Measurements from ENCODE around the gene NT5DC3.

NT5DC3 gene

DNA sequence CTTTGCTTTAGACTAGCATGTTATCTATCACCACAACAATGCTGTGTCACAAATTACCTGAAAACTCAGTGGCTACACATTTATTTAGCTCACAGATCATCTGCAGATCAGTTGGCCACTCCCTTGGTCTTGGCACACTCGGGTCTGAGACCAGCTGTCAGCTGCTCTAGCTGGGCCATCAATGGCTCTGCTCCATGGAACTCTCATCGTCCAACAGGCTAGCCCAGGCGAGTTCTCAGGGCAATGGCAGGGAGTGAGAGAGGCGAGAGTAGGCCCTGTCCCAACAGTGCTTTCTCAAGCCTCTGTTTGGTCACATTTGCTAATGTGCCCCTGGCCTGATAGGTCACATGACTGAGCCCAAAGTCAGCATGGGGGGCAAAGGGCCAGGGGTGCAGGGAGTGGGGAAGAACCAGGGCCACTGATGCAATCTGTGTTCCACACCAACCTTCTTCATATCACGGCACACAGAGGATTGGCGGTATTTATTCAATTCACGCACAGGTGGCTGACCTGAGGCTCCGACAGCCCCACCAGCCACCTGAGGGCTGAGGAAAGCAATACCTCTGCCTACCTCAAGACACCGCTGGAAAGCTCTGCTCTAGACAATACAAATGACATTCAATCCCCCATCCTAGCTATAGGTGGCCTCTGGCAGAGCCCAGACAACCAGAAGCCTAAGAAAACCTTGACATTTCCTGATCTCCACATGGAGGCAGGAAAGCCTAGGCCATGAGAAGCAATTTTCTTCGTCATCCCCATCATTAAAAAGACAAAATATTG, 82.5 kb downstream of the NT5DC3 start:
- no peak for DNase-seq (ENCODE audit: low read depth, low spot score)

DNA sequence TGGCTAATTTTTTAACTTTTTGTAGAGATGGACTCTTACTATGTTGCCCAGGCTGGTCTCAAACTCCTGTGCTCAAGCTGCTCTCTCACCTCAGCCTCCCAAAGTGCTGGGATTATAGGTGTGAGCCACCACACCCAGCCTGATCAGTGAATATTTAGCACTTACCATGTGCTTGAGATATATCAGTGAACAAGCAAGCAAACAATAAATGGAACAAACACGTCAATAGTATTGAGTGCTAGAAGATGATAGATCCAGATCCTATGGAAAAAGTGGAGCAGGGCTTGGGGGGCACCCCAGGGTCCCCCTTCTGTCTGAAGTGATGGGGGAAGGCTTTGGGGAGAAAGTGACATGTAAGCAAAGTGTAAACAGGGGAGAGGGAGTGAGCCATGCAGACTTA, 83.8 kb downstream of the NT5DC3 start:
- TF ChIP-seq, protein P1, sequence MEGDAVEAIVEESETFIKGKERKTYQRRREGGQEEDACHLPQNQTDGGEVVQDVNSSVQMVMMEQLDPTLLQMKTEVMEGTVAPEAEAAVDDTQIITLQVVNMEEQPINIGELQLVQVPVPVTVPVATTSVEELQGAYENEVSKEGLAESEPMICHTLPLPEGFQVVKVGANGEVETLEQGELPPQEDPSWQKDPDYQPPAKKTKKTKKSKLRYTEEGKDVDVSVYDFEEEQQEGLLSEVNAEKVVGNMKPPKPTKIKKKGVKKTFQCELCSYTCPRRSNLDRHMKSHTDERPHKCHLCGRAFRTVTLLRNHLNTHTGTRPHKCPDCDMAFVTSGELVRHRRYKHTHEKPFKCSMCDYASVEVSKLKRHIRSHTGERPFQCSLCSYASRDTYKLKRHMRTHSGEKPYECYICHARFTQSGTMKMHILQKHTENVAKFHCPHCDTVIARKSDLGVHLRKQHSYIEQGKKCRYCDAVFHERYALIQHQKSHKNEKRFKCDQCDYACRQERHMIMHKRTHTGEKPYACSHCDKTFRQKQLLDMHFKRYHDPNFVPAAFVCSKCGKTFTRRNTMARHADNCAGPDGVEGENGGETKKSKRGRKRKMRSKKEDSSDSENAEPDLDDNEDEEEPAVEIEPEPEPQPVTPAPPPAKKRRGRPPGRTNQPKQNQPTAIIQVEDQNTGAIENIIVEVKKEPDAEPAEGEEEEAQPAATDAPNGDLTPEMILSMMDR (IDR thresholded peaks at IDR 0.05; ENCODE audit: insufficient read depth, low read length, missing control alignments), result no peak
- ChIA-PET CTCF (no interaction called here), POLR2A (no interaction called here)
- DNase-seq (ENCODE audit: low read depth, low spot score), result no peak
- no peak overlapping the region for H3K4me3 ChIP-seq (ENCODE audit: low read depth, low read length)

More for the DNA sequence above, 82.5 kb downstream of the NT5DC3 start:
- CTCF ChIA-PET, result interaction anchor here (1.5 to 2.3 kb wide), 2 partner anchors 11 to 112 kb away, joined by 4 to 11 read pairs; no protein-coding TSS in a partner anchor
- POLR2A ChIA-PET, result no interaction called here
- TF ChIP-seq, protein P1 (IDR thresholded peaks at IDR 0.05; ENCODE audit: insufficient read depth, low read length, missing control alignments), result no peak
- H3K4me3 ChIP-seq (ENCODE audit: low read depth, low read length), result no peak overlapping the region

DNA sequence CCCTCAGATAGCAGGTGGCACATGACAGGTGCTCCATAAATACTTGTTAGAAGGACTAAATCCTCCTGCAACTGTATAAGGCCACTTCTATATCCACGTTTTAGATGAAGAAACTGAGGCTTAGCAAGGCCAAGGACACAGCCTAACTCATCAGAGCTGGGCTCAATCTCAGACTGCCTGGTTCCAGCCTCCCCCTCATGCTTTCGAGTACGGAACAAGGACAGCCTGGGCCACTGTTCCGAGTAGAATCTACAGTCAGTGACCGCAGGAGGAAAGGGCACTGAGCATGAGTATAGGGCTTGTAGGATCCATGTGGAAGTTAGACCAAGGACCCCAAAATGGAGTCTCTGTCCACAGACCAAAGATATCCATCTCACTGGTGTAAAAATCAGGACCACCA, 84.6 kb downstream of the NT5DC3 start:
- DNase-seq (ENCODE audit: low read depth, low spot score), result no peak
- POLR2A ChIA-PET, result no interaction called here
- CTCF ChIA-PET, result no interaction called here
- H3K4me3 ChIP-seq (ENCODE audit: low read depth, low read length), result no peak overlapping the region
- TF ChIP-seq, protein P1 (IDR thresholded peaks at IDR 0.05; ENCODE audit: insufficient read depth, low read length, missing control alignments), result no peak

GRCh38 chr12:103755425-103755824, 85.6 kb downstream of the NT5DC3 start:
- POLR2A ChIA-PET, result no interaction called here
- DNase-seq (ENCODE audit: low read depth, low spot score), result no peak
- H3K4me3 ChIP-seq (ENCODE audit: low read depth, low read length), result no peak overlapping the region
- CTCF ChIA-PET, result interaction anchor here (0.7 kb wide), 1 partner anchor 115 kb away, joined by 3 read pairs; no protein-coding TSS in a partner anchor
- TF ChIP-seq, protein P1 (IDR thresholded peaks at IDR 0.05; ENCODE audit: insufficient read depth, low read length, missing control alignments), result no peak

GRCh38 chr12:103751600-103751999, 89.4 kb downstream of the NT5DC3 start:
- no peak overlapping the region for H3K4me3 ChIP-seq (ENCODE audit: low read depth, low read length)
- TF ChIP-seq, protein P1 (IDR thresholded peaks at IDR 0.05; ENCODE audit: insufficient read depth, low read length, missing control alignments), result no peak
- DNase-seq (ENCODE audit: low read depth, low spot score), result peak; percentile 4
- POLR2A ChIA-PET, result no interaction called here
- CTCF ChIA-PET, result no interaction called here

DNA sequence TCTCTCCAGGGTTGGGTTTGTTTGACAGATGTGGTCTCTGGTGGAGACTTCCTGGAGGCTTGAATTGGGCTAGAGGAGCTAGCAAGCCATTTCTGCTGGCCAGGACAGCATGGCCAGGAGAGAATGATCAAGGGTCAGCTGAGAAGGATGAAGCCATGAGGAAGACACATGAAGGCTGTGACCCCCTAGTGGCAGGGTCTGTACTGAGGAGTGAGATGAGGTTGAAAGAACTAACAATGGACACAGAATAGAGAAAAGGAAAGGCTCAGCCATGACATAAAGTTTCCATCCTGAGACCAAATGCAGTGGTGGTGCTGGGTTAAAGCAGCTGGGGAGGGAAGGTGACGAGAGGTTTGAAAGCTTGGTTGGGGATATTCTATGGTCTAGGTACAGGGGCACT, 89.9 kb downstream of the NT5DC3 start:
- POLR2A ChIA-PET, result no interaction called here
- TF ChIP-seq, protein P1 (IDR thresholded peaks at IDR 0.05; ENCODE audit: insufficient read depth, low read length, missing control alignments), result no peak
- H3K4me3 ChIP-seq (ENCODE audit: low read depth, low read length), result no peak overlapping the region
- no peak for DNase-seq (ENCODE audit: low read depth, low spot score)
- CTCF ChIA-PET, result no interaction called here

All from AG04449 (cell line).